H1 (cell line): ENCODE measurements around the gene FTCDNL1. TPM values are rescaled to one million over a fixed set of nuclear protein-coding genes. Genes with fewer than 3 reads are reported as not detected.

Source experiments
- CTCF ChIA-PET: fragments of 300-600 bp; sonication (Branson Sonifier 250); formaldehyde crosslinking; loops from one replicate; lab custom pipeline; 2021; ENCODE audit not compliant: partially characterized antibody; lab: Charles Lee
- POLR2A ChIA-PET: fragments of 300-600 bp; sonication (Branson Sonifier 250); formaldehyde crosslinking; loops from one replicate; lab custom pipeline; 2021; ENCODE audit warnings: inconsistent platforms; ENCODE audit not compliant: partially characterized antibody; lab: Charles Lee
- DNase-seq, 2 experiments: peaks; one replicate each; pipeline versions ENCODE4 v3.0.0 to v3.0.0-alpha.2; 2010 to 2022; ENCODE audit warnings: low spot score in 2 of 2, low read depth in 1 of 2, mixed read lengths in 1 of 2
- FAIRE-seq: peaks from 2 replicates; lab custom pipeline; 2011; peaks lifted over from hg19 to GRCh38; lab: Jason Lieb, UNC
- H2AFZ ChIP-seq: 2 replicates; pipeline ENCODE4 v1.8.1; 2012; ENCODE audit warnings: low read length, inconsistent platforms
- H2AK5ac ChIP-seq: 2 replicates; pipeline ENCODE4 v1.6.1; 2013; ENCODE audit warnings: low read depth, low read length
- H2BK120ac ChIP-seq: replicated peaks from 2 replicates; pipeline ENCODE3; 2013; ENCODE audit warnings: low read depth, low read length, inconsistent platforms
- H2BK12ac ChIP-seq: 2 replicates; pipeline ENCODE4 v1.6.1; 2013; ENCODE audit warnings: low read depth, low read length
- H2BK15ac ChIP-seq: 2 replicates; pipeline ENCODE4 v1.6.1; 2013; ENCODE audit warnings: low read length
- H2BK20ac ChIP-seq: 2 replicates; pipeline ENCODE4 v1.6.1; 2013; ENCODE audit warnings: low read length
- H2BK5ac ChIP-seq: 2 replicates; pipeline ENCODE4 v1.6.1; 2013; ENCODE audit warnings: low read depth, low read length
- H3K14ac ChIP-seq: 2 replicates; pipeline ENCODE4 v1.6.1; 2013; ENCODE audit warnings: inconsistent platforms; ENCODE audit not compliant: insufficient read length
- H3K18ac ChIP-seq: 2 replicates; pipeline ENCODE4 v1.6.1; 2013; ENCODE audit warnings: low read length; ENCODE audit errors: extremely low read depth
- H3K23ac ChIP-seq: 2 replicates; pipeline ENCODE4 v1.6.1; 2013; ENCODE audit warnings: inconsistent platforms; ENCODE audit not compliant: insufficient read length
- H3K23me2 ChIP-seq: 2 replicates; pipeline ENCODE4 v1.6.1; 2013; ENCODE audit warnings: low read depth, low read length
- H3K27ac ChIP-seq: 2 replicates; pipeline ENCODE4 v1.6.1; 2011; ENCODE audit warnings: low read depth, low read length, inconsistent platforms
- H3K27me3 ChIP-seq, 4 experiments: replicated peaks in 1 of 4; 1 replicate in 1 of 4; 2 replicates in 3 of 4; pipeline versions ENCODE4 v1.6.1 to v1.8.1; 2011 to 2013; ENCODE audit warnings: low read length in 3 of 4, mild to moderate bottlenecking in 3 of 4, inconsistent platforms in 2 of 4, mixed read lengths in 2 of 4, moderate library complexity in 1 of 4; ENCODE audit not compliant: control insufficient read depth in 3 of 4, insufficient read depth in 3 of 4; ENCODE audit errors: extremely low read depth in 1 of 4
- H3K36me3 ChIP-seq, 4 experiments: 2 replicates each; pipeline versions ENCODE4 v1.6.1 to v1.8.1; 2011 to 2013; ENCODE audit warnings: mild to moderate bottlenecking in 4 of 4, low read length in 3 of 4, moderate library complexity in 2 of 4, control low read depth in 1 of 4, inconsistent platforms in 1 of 4; ENCODE audit not compliant: insufficient read depth in 4 of 4, control insufficient read depth in 2 of 4
- H3K4ac ChIP-seq: replicated peaks from 2 replicates; pipeline ENCODE3; 2013; ENCODE audit warnings: low read length, low read depth, mixed read lengths, inconsistent platforms; ENCODE audit not compliant: insufficient read length
- H3K4me1 ChIP-seq, 4 experiments: replicated peaks in 1 of 4; 1 replicate in 1 of 4; 2 replicates in 3 of 4; pipeline versions ENCODE4 v1.6.1 to v1.8.1; 2011 to 2013; ENCODE audit warnings: low read length in 3 of 4, inconsistent platforms in 2 of 4, mixed read lengths in 1 of 4; ENCODE audit not compliant: insufficient read depth in 4 of 4, control insufficient read depth in 3 of 4
- H3K4me2 ChIP-seq, 2 experiments: 2 replicates each; pipeline versions ENCODE4 v1.6.1 to v1.8.1; 2011 to 2013; ENCODE audit warnings: low read depth in 2 of 2, low read length in 2 of 2, control low read depth in 1 of 2, inconsistent platforms in 1 of 2, mild to moderate bottlenecking in 1 of 2; ENCODE audit not compliant: insufficient read depth in 1 of 2
- H3K4me3 ChIP-seq, 4 experiments: fragments of 200-600, 300-600 bp in 1 of 4; sonication (generic), shearing (Covaris generic), sonication (Bioruptor Twin) in 1 of 4; 2 replicates each; pipeline versions ENCODE4 v1.5.1 to v1.8.1; 2011 to 2016; ENCODE audit warnings: low read length in 4 of 4, low read depth in 3 of 4, control low read depth in 2 of 4, inconsistent platforms in 2 of 4, mild to moderate bottlenecking in 2 of 4, mixed read lengths in 1 of 4, moderate library complexity in 1 of 4; ENCODE audit not compliant: insufficient read depth in 2 of 4; ENCODE audit errors: extremely low read depth in 1 of 4
- H3K56ac ChIP-seq: replicated peaks from 2 replicates; pipeline ENCODE3; 2013; ENCODE audit warnings: low read depth, mild to moderate bottlenecking, mixed read lengths, low read length, inconsistent platforms; ENCODE audit not compliant: insufficient read length
- H3K79me1 ChIP-seq: 2 replicates; pipeline ENCODE4 v1.6.1; 2013; ENCODE audit warnings: low read depth, low read length, control low read depth
- H3K79me2 ChIP-seq, 2 experiments: 2 replicates each; pipeline versions ENCODE4 v1.6.1 to v1.8.1; 2012 to 2013; ENCODE audit warnings: low read length in 2 of 2, mild to moderate bottlenecking in 2 of 2, inconsistent platforms in 1 of 2; ENCODE audit not compliant: insufficient read depth in 2 of 2, control insufficient read depth in 1 of 2
- H3K9ac ChIP-seq, 4 experiments: replicated peaks in 1 of 4; 1 replicate in 1 of 4; 2 replicates in 3 of 4; pipeline versions ENCODE4 v1.6.1 to v1.8.1; 2011 to 2013; ENCODE audit warnings: low read depth in 3 of 4, low read length in 3 of 4, control low read depth in 2 of 4, mild to moderate bottlenecking in 2 of 4, moderate library complexity in 2 of 4, inconsistent platforms in 1 of 4; ENCODE audit errors: extremely low read depth in 1 of 4
- H3K9me3 ChIP-seq, 2 experiments: 2 replicates each; pipeline versions ENCODE4 v1.6.1 to v1.8.1; 2012 to 2013; ENCODE audit warnings: mild to moderate bottlenecking in 2 of 2, moderate library complexity in 2 of 2, control low read depth in 1 of 2, inconsistent platforms in 1 of 2, low read depth in 1 of 2, low read length in 1 of 2, mixed read lengths in 1 of 2; ENCODE audit not compliant: insufficient read depth in 2 of 2
- H4K20me1 ChIP-seq, 2 experiments: replicated peaks in 1 of 2; 2 replicates each; pipeline versions ENCODE3 to v1.8.1; 2011 to 2013; ENCODE audit warnings: inconsistent platforms in 2 of 2, low read length in 2 of 2, mild to moderate bottlenecking in 1 of 2; ENCODE audit not compliant: insufficient read depth in 2 of 2, control insufficient read depth in 1 of 2
- H4K5ac ChIP-seq: 2 replicates; pipeline ENCODE4 v1.6.1; 2013; ENCODE audit warnings: low read length, low read depth, mixed read lengths, inconsistent platforms; ENCODE audit not compliant: insufficient read length
- H4K8ac ChIP-seq: 2 replicates; pipeline ENCODE4 v1.8.0; 2013; ENCODE audit warnings: mild to moderate bottlenecking, moderate library complexity, low read length, inconsistent platforms; ENCODE audit not compliant: insufficient read depth; ENCODE audit errors: extremely low read depth
- H4K91ac ChIP-seq: replicated peaks from 2 replicates; pipeline ENCODE3; 2013; ENCODE audit warnings: low read length, mixed read lengths, inconsistent platforms; ENCODE audit not compliant: insufficient read length
- HDAC6 ChIP-seq: IDR thresholded peaks from one replicate; pipeline ENCODE4 v1.7.1; 2012; ENCODE audit warnings: low read depth, mild to moderate bottlenecking, inconsistent platforms, low read length, moderate library complexity
- SAP30 ChIP-seq: fragments of 300-600 bp; sonication (generic); IDR thresholded peaks from 2 replicates; pipeline ENCODE4 v1.7.1; 2012; ENCODE audit warnings: low read length, moderate library complexity, mild to moderate bottlenecking, inconsistent platforms; ENCODE audit not compliant: insufficient read depth, insufficient replicate concordance
- SRF ChIP-seq: IDR thresholded peaks from 2 replicates; pipeline ENCODE4 v1.6.1; 2011; ENCODE audit warnings: mild to moderate bottlenecking, low read depth, low read length, moderate library complexity
- WGBS, 2 experiments: shearing (Covaris generic) in 1 of 2; methylation state at CpG; one replicate each; pipeline versions ENCODE4 v1.1.6 to v1.1.7; 2013 to 2015; ENCODE audit warnings: low lambda C conversion rate in 2 of 2, mixed read lengths in 2 of 2, inconsistent platforms in 1 of 2, low coverage in 1 of 2, missing lambda C conversion rate in 1 of 2; ENCODE audit not compliant: insufficient replicate concordance in 2 of 2, insufficient coverage in 1 of 2, insufficient read length in 1 of 2; ENCODE audit errors: extremely low coverage in 1 of 2, missing lambda C conversion rate in 1 of 2; 5-methylcytosine and 5-hydroxymethylcytosine counted together
- polyA plus RNA-seq, 7 experiments: library from polyadenylated mRNA; depleted of rRNA in 3 of 7; stranded (reverse) in 5 of 7; unstranded in 2 of 7; fragments of >200 nt in 5 of 7; fragments of 200-250 nt in 2 of 7; gene quantifications; 1 replicate in 5 of 7; 2 replicates in 1 of 7; 4 replicates in 1 of 7; pipeline versions ENCODE4 v1.2.1 to v1.2.3, GENCODE V29; 2011 to 2013; ENCODE audit warnings: missing spikeins in 2 of 7, mixed read lengths in 2 of 7
- total RNA-seq: library from RNA; stranded (reverse); fragmentation: NEBNext Ultra II Directional; extraction: Animal tissue kit (Norgen Biotek cat#: 25700); gene quantifications from 2 replicates; pipeline ENCODE4 v1.2.1, GENCODE V29; 2021

The FTCDNL1 gene
- total and polyA plus RNA-seq, 2 of the 8 experiments (the other 6 are each of a cell fraction or from before 2014, with no cell fraction given) = 0.41 to 0.97 TPM

- Histone ChIP-seq H3K23me2 (0 out of 2 replicates have a peak, but pooled peaks cover 1% of the 10 kb centered on the region), H3K27me3 (no peaks in the 10 kb centered on the region), H4K8ac (no peak overlapping the region), H3K9ac (peak overlapping the region in 2 of 4 experiments; percentile 17 to 34; a peak in 1 of 7 replicates), H3K79me2 (no peaks in the 10 kb centered on the region), H3K9me3 (peaks cover 9 to 10% of the 10 kb centered on the region in 2 experiments), H2BK12ac (no peak overlapping the region), H3K14ac (no peak overlapping the region), H4K20me1 (no peaks in the 10 kb centered on the region), H3K4me2 (peak overlapping the region; percentile 54 to 57), H3K4ac (no peak overlapping the region), H4K5ac (peak overlapping the region; percentile 100), H2BK120ac (peak overlapping the region; percentile 98), H3K27ac (peak overlapping the region; percentile 64), H2BK20ac (peak overlapping the region; percentile 53; the same call in 1 of the 2 replicates), H2AK5ac (no peak overlapping the region), H3K4me3 (peak overlapping the region in 1 of 4 experiments; percentile 44; a peak in 2 of 8 replicates), H3K23ac (no peak overlapping the region), H4K91ac (peak overlapping the region; percentile 95), H3K79me1 (no peaks in the 10 kb centered on the region), H2AFZ (0 out of 2 replicates have a peak overlapping the region, but pooled peaks have one; percentile 6), H3K56ac (no peak overlapping the region), H2BK15ac (no peak overlapping the region), H3K4me1 (peaks cover 0 to 18% (median 7%) of the 10 kb centered on the region in 4 experiments; a peak in 4 of 7 replicates), H3K18ac (peak overlapping the region; percentile 16; the same call in 1 of the 2 replicates), H3K36me3 (peaks cover 0 to 3% (median 0%) of the 10 kb centered on the region in 4 experiments; a peak in 1 of 8 replicates), H2BK5ac (peak overlapping the region; percentile 89; the same call in 1 of the 2 replicates)
- DNase-seq (no peak), FAIRE-seq (no peak)
- POLR2A ChIA-PET = interaction anchor here (1.9 kb wide), 1 partner anchor 42 kb away, joined by 7 read pairs; the partner anchor contains the start of gene C2orf69
- WGBS, 2 experiments = 4% methylated on average over 1 of the region's 1 CpG; no CpG with 5 or more reads in 1 of the 2 experiments
- CTCF ChIA-PET = interaction anchor here (1.4 kb wide), 1 partner anchor 9 kb away, joined by 6 read pairs; no protein-coding TSS in a partner anchor
- TF ChIP-seq SRF (no peak), SAP30 (no peak), HDAC6 (no peak)
These were observed 18.7 kb upstream of the FTCDNL1 start for GRCh38 chr2:199869653-199870052.
